Esophagus squamous epithelium (tissue), 5 donors: ENCODE results near the gene TMEM236. TPM values are rescaled to one million over a fixed set of nuclear protein-coding genes. Genes with fewer than 3 reads are reported as not detected.

Experiments
- DNase-seq: peaks from one replicate; lab custom pipeline; 2025; lab: John Stamatoyannopoulos, UW
- H3K27ac ChIP-seq, 4 donors: fragments of 200-600 bp; sonication (generic); one replicate each; pipeline ENCODE4 v1.5.1; 2016 to 2019; ENCODE audit warnings: mild to moderate bottlenecking in 1 of 4
- H3K27me3 ChIP-seq, 4 donors: fragments of 200-600 bp; sonication (generic); 1 replicate in 3 of 4; 2 replicates in 1 of 4; pipeline versions ENCODE4 v1.5.1 to v1.6.0; 2017 to 2021; ENCODE audit warnings: antibody characterized with exemption in 1 of 4
- H3K36me3 ChIP-seq, 3 donors: fragments of 200-600 bp; sonication (generic); one replicate each; pipeline ENCODE4 v1.5.1; 2016 to 2019
- H3K4me1 ChIP-seq, 3 donors: fragments of 200-600 bp; sonication (generic); one replicate each; pipeline ENCODE4 v1.5.1; 2017 to 2019
- H3K4me3 ChIP-seq, 4 donors: fragments of 200-600 bp; sonication (generic); 1 replicate in 3 of 4; 2 replicates in 1 of 4; pipeline ENCODE4 v1.5.1; 2016 to 2019; ENCODE audit warnings: mild to moderate bottlenecking in 2 of 4, moderate library complexity in 1 of 4
- H3K9me3 ChIP-seq, 3 donors: fragments of 200-600 bp; sonication (generic); one replicate each; pipeline ENCODE4 v1.5.1; 2016 to 2019
- POLR2A ChIP-seq, 4 donors: fragments of 450-650 bp; IDR thresholded peaks; one replicate each; pipeline ENCODE4 v1.6.1; 2017; ENCODE audit warnings: antibody characterized with exemption in 4 of 4, mild to moderate bottlenecking in 4 of 4, moderate library complexity in 3 of 4
- WGBS, 2 donors: methylation state at CpG; one replicate each; pipeline ENCODE4 v1.1.5; 2018; 5-methylcytosine and 5-hydroxymethylcytosine counted together
- intact Hi-C: fragments of 100-400 bp; cut with DNase I; formaldehyde crosslinking; loops from one replicate; pipeline ENCODE4 v1.15.0; 2022
- total RNA-seq, 4 donors: library from RNA; depleted of rRNA; stranded (reverse); fragments of >200 nt; gene quantifications; one replicate each; pipeline ENCODE4 v1.1.0, GENCODE V29; 2016
- TF ChIP-seq, protein P1 (sequence below), 6 experiments: fragments of 450-650 bp in 4 of 6; fragments of 200-600 bp in 2 of 6; sonication (generic) in 2 of 6; IDR thresholded peaks; one replicate each; pipeline ENCODE4 v1.5.1; 2016 to 2019; ENCODE audit warnings: antibody characterized with exemption in 6 of 6, mild to moderate bottlenecking in 4 of 6, moderate library complexity in 4 of 6
- donor health status: DM: yes; HTN: yes; CAD: no.

Gene TMEM236, protein sequence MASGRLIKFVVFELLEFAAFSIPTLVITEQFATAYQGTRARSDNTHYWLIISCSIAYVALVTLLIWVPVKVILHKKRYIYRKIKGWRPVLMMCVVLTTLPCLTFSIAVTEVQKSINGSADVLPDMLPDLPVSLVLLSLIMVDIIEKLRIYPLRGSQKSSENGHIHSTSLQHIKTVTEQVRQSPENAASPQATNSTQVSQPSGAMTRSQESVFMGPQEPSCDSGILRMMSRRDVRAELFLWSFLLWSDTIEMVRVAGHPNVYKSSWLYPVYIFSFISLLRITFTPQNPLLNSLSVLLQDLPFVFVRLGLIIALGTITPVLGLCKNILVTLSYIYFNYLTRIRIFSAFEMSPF
- under 1 TPM; 0.04 to 0.76 (median 0.15) TPM for total RNA-seq

DNA sequence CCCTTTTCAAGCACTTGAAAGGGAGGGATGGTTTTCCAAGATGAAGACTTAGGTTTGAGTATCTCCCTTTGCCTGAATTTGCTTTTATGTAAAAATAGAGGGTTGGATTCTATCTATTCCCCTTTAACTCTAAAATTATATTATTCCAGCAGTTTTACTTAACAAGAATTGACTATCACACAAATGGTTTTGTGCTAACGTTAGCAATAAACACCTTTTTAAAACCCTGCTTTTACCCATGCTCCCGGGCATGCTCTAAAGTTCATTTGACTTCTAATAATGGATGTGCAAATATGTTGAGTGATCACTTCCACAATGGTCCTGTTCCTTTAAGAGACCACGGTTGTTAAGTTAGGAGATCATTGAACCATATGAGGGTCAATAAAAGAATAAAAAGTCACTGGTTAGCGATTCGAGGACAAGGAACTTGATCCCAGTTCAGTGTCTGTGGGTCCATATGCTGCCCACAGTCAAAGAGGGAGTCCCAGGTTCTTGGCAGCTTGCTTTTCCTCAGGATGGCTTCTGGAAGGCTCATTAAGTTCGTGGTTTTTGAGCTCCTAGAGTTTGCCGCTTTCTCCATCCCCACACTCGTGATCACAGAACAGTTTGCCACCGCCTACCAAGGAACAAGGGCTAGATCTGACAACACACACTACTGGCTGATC lies at the start of gene TMEM236:
TSS of gene TMEM236 (plus strand) at position 421 of the 665 bp plus-strand sequence. CDS start at position 516, 95 bp downstream.
- Histone ChIP-seq H3K4me3 (no peak within 1 kb of the TSS), H3K27me3 (no peaks in the 10 kb centered on the region), H3K9me3 (no peaks in the 10 kb centered on the region), H3K27ac (no peak within 1 kb of the TSS), H3K36me3 (no peaks in the 10 kb centered on the region), H3K4me1 (peaks cover 0 to 3% (median 0%) of the 10 kb centered on the region in 3 donors)
- WGBS, 2 donors, result 68 to 69% methylated on average over 9 of the region's 9 CpGs
- TF ChIP-seq POLR2A (IDR thresholded peaks at IDR 0.05), result no peak
- TF ChIP-seq, protein P1, sequence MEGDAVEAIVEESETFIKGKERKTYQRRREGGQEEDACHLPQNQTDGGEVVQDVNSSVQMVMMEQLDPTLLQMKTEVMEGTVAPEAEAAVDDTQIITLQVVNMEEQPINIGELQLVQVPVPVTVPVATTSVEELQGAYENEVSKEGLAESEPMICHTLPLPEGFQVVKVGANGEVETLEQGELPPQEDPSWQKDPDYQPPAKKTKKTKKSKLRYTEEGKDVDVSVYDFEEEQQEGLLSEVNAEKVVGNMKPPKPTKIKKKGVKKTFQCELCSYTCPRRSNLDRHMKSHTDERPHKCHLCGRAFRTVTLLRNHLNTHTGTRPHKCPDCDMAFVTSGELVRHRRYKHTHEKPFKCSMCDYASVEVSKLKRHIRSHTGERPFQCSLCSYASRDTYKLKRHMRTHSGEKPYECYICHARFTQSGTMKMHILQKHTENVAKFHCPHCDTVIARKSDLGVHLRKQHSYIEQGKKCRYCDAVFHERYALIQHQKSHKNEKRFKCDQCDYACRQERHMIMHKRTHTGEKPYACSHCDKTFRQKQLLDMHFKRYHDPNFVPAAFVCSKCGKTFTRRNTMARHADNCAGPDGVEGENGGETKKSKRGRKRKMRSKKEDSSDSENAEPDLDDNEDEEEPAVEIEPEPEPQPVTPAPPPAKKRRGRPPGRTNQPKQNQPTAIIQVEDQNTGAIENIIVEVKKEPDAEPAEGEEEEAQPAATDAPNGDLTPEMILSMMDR (IDR thresholded peaks at IDR 0.05), result no peak
- intact Hi-C loops, result no loop called here
- DNase-seq, result no peak

DNA sequence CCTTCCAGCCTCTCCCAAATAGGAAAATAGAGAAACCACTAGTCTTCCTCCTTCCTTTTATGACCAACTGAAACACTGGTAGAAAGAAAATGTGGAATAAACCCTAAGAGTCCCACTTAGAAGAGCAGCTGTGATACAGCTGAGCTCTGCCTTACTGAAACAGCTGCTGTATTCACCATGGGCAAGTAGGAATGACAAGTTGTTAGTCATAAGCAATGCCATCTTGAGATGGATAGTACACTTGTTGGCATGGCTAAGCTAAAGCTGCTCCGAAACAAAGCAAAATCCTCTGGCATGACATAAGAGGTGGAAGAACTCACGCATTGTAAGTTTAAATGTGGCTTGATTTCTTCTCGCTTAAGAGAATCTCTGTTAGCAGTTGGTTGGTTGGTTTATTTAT lies 48.3 kb upstream of the TMEM236 start:
- H3K4me1 ChIP-seq, result no peaks in the 10 kb centered on the region
- peaks cover 0 to 95% (median 2%) of the 10 kb centered on the region in 3 donors for H3K36me3 ChIP-seq
- DNase-seq, result no peak
- H3K27me3 ChIP-seq, result no peaks in the 10 kb centered on the region
- H3K9me3 ChIP-seq, result no peaks in the 10 kb centered on the region
- no peak overlapping the region for H3K27ac ChIP-seq
- intact Hi-C loops, result no loop called here
- 96% methylated on average over 3 of the region's 3 CpGs for WGBS, 2 donors
- no peak overlapping the region for H3K4me3 ChIP-seq
- no peak for TF ChIP-seq POLR2A (IDR thresholded peaks at IDR 0.05)
- TF ChIP-seq, protein P1 (IDR thresholded peaks at IDR 0.05), result no peak

DNA sequence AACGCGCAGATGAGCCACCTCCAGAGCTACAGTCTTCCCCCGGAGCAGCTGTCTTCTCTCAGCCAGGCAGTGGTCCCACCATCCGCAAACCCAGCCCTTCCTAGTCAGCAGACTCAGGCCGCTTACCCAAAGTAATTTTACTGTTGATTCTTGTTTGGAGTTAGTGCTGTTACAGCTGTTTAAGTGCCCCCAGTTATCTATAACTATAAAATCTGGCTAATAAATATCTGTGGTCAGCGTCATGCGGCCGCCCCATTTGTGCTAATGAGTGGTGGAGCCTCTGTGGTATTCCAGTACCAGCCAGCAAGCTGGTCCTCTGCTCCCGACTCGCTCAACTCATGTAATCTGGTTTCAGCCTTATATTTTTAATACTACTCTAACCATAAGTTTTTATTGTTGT lies 43.2 kb upstream of the TMEM236 start:
- no peak for DNase-seq
- intact Hi-C loops, result no loop called here
- H3K9me3 ChIP-seq, result no peaks in the 10 kb centered on the region
- 96 to 98% methylated on average over 10 of the region's 10 CpGs for WGBS, 2 donors
- no peak overlapping the region for H3K27ac ChIP-seq
- no peak for TF ChIP-seq POLR2A (IDR thresholded peaks at IDR 0.05)
- TF ChIP-seq, protein P1 (IDR thresholded peaks at IDR 0.05), result no peak
- H3K4me3 ChIP-seq, result no peak overlapping the region
- no peaks in the 10 kb centered on the region for H3K4me1 ChIP-seq
- peaks cover 0 to 100% (median 11%) of the 10 kb centered on the region in 3 donors for H3K36me3 ChIP-seq
- H3K27me3 ChIP-seq, result no peaks in the 10 kb centered on the region

DNA sequence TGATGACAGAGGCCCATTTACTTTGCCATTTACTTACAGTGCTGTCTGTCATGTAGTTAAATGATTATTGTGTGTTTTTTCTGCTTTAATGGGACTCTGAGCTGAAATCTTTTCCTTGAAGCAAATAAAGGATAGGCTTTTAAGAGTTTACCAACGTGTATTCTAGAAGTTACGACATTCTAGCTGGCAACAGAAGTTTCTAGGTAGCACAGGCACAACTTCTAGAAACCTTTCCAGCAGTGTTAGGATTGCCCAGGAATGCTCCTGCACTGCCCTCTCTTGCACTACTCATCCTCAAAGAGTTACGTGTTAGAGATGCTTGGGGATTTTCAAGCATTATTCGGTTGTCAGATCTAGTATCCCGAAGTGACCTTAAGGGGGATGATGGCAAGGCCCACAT lies 42.5 kb upstream of the TMEM236 start:
- intact Hi-C loops, result no loop called here
- H3K36me3 ChIP-seq, result peaks cover 0 to 100% (median 16%) of the 10 kb centered on the region in 3 donors
- H3K4me1 ChIP-seq, result no peaks in the 10 kb centered on the region
- H3K27ac ChIP-seq, result no peak overlapping the region
- 82 to 88% methylated on average over 5 of the region's 5 CpGs for WGBS, 2 donors
- no peaks in the 10 kb centered on the region for H3K9me3 ChIP-seq
- no peak overlapping the region for H3K4me3 ChIP-seq
- no peak for TF ChIP-seq POLR2A (IDR thresholded peaks at IDR 0.05)
- TF ChIP-seq, protein P1 (IDR thresholded peaks at IDR 0.05), result no peak
- no peaks in the 10 kb centered on the region for H3K27me3 ChIP-seq
- no peak for DNase-seq

DNA sequence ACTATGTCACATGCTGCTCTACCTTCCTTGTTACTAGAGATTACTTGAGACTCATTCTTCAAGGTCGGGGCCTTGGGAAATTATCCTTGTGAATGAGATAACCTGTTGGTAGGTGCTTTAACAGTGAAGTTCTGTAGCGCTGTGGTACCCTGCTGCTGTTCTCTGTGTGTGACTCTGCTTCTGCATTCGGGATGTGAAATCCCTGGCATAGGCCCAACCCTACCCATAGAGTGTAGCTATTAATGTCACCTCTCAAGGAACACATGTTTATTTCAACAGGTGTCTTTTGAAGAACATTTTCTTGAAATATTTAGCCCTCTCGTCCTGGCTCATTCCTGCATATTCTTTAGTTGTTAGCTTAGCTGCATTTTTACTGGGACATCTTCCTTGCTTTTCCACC lies 41.8 kb upstream of the TMEM236 start:
- TF ChIP-seq POLR2A (IDR thresholded peaks at IDR 0.05), result no peak
- TF ChIP-seq, protein P1 (IDR thresholded peaks at IDR 0.05), result no peak
- intact Hi-C loops, result no loop called here
- peaks cover 0 to 100% (median 21%) of the 10 kb centered on the region in 3 donors for H3K36me3 ChIP-seq

More for the DNA sequence above, 41.8 kb upstream of the TMEM236 start:
- Histone ChIP-seq H3K4me1 (no peaks in the 10 kb centered on the region), H3K27me3 (no peaks in the 10 kb centered on the region), H3K4me3 (no peak overlapping the region), H3K9me3 (no peaks in the 10 kb centered on the region), H3K27ac (no peak overlapping the region)
- WGBS, 2 donors, result 82 to 85% methylated on average over 4 of the region's 4 CpGs
- no peak for DNase-seq
